Gastrocnemius medialis (tissue), 4 donors: Measurements from ENCODE around the gene RCBTB1. TPM values are rescaled to one million over a fixed set of nuclear protein-coding genes. Genes with fewer than 3 reads are reported as not detected.
A peak's percentile ranks its signal among the peaks of the same experiment; 100 is the strongest.
"Not testable (repeated sequence)": the region's sequence is repeated elsewhere in the genome, so short reads cannot be mapped to it uniquely, and the experiment has no call there.

Source experiments
- ATAC-seq, 2 donors: fragments of 150-250 bp; one replicate each; pipeline ENCODE4 v1.9.1; 2016
- DNase-seq, 2 donors: peaks; one replicate each; pipeline ENCODE4 v3.0.0-alpha.2; 2019
- H3K27ac ChIP-seq, 4 donors: fragments of 200-600 bp; sonication (generic); 1 replicate in 1 of 4; 2 replicates in 3 of 4; pipeline ENCODE4 v1.5.1; 2016 to 2018; ENCODE audit warnings: mild to moderate bottlenecking in 2 of 4, moderate library complexity in 1 of 4
- H3K27me3 ChIP-seq, 3 donors: fragments of 200-600 bp; sonication (generic) in 2 of 3; 1 replicate in 1 of 3; 2 replicates in 2 of 3; pipeline versions ENCODE4 v1.5.1 to v1.6.0; 2016 to 2019; ENCODE audit warnings: mild to moderate bottlenecking in 1 of 3, moderate library complexity in 1 of 3
- H3K36me3 ChIP-seq, 2 donors: fragments of 200-600 bp; sonication (generic) in 1 of 2; one replicate each; pipeline ENCODE4 v1.5.1; 2017 to 2018
- H3K4me1 ChIP-seq, 2 donors: fragments of 200-600 bp; sonication (generic) in 1 of 2; one replicate each; pipeline ENCODE4 v1.5.1; 2016 to 2017; ENCODE audit warnings: mild to moderate bottlenecking in 2 of 2
- H3K4me3 ChIP-seq, 4 donors: fragments of 200-600 bp; sonication (generic) in 3 of 4; 1 replicate in 1 of 4; 2 replicates in 3 of 4; pipeline ENCODE4 v1.5.1; 2016 to 2019; ENCODE audit warnings: mild to moderate bottlenecking in 2 of 4
- H3K9me3 ChIP-seq, 3 donors: fragments of 200-600 bp; sonication (generic) in 2 of 3; 1 replicate in 1 of 3; 2 replicates in 2 of 3; pipeline ENCODE4 v1.5.1; 2016 to 2019
- POLR2A ChIP-seq, 2 donors: fragments of 450-650 bp; IDR thresholded peaks; one replicate each; pipeline ENCODE4 v1.6.1; 2017; ENCODE audit warnings: antibody characterized with exemption in 2 of 2, mild to moderate bottlenecking in 2 of 2, moderate library complexity in 2 of 2
- in situ Hi-C, 4 donors: fragments of 200-750 bp; cut with MboI; loops; one replicate each; pipeline versions ENCODE4 v1.15.0 to v1.8.0; 2017; ENCODE audit warnings: low sequenced_read_pairs in 4 of 4
- intact Hi-C: fragments of 100-400 bp; cut with DNase I; formaldehyde crosslinking; loops from one replicate; pipeline ENCODE4 v1.15.1; 2023; ENCODE audit warnings: low total_unique reads
- total RNA-seq, 4 donors: library from RNA; depleted of rRNA; stranded (reverse); fragments of >200 nt; gene quantifications; one replicate each; pipeline versions ENCODE4 v1.1.0 to v1.2.3, GENCODE V29; 2016
- TF ChIP-seq, protein P1 (sequence below), 5 experiments: fragments of 450-650 bp in 3 of 5; fragments of 200-600 bp in 2 of 5; sonication (generic) in 2 of 5; IDR thresholded peaks in 4 of 5; conservative IDR thresholded peaks in 1 of 5; 1 replicate in 4 of 5; 2 replicates in 1 of 5; pipeline ENCODE4 v1.5.1; 2016 to 2019; ENCODE audit warnings: antibody characterized with exemption in 5 of 5, mild to moderate bottlenecking in 3 of 5, moderate library complexity in 3 of 5

RCBTB1 gene
- total RNA-seq, 4 donors from 2014 or later: 5.3 to 14.4 (median 5.7) TPM

GRCh38 chr13:49502954-49503353, 82.4 kb downstream of the RCBTB1 start:
- Histone ChIP-seq H3K27me3 (no peaks in the 10 kb centered on the region), H3K27ac (no peak overlapping the region)
- intact Hi-C loops: no loop called here

GRCh38 chr13:49499889-49500660, 85.3 kb downstream of the RCBTB1 start:
- Histone ChIP-seq H3K27ac (no peak overlapping the region), H3K36me3 (no peaks in the 10 kb centered on the region), H3K9me3 (no peaks in the 10 kb centered on the region), H3K4me1 (no peaks in the 10 kb centered on the region), H3K4me3 (no peak overlapping the region), H3K27me3 (no peaks in the 10 kb centered on the region)
- ATAC-seq: no peak
- intact Hi-C loops (loop anchor here (5.0 to 10.0 kb wide), 3 partner anchors 107 to 405 kb away; no protein-coding TSS in a partner anchor), in situ Hi-C loops (no loop called here)
- TF ChIP-seq POLR2A (IDR thresholded peaks at IDR 0.05): no peak
- TF ChIP-seq, protein P1, sequence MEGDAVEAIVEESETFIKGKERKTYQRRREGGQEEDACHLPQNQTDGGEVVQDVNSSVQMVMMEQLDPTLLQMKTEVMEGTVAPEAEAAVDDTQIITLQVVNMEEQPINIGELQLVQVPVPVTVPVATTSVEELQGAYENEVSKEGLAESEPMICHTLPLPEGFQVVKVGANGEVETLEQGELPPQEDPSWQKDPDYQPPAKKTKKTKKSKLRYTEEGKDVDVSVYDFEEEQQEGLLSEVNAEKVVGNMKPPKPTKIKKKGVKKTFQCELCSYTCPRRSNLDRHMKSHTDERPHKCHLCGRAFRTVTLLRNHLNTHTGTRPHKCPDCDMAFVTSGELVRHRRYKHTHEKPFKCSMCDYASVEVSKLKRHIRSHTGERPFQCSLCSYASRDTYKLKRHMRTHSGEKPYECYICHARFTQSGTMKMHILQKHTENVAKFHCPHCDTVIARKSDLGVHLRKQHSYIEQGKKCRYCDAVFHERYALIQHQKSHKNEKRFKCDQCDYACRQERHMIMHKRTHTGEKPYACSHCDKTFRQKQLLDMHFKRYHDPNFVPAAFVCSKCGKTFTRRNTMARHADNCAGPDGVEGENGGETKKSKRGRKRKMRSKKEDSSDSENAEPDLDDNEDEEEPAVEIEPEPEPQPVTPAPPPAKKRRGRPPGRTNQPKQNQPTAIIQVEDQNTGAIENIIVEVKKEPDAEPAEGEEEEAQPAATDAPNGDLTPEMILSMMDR (IDR thresholded peaks at IDR 0.05 in 4 of 5, conservative IDR thresholded peaks at IDR 0.05 in 1 of 5): no peak
- no peak for DNase-seq

More at GRCh38 chr13:49502954-49503353, 82.4 kb downstream of the RCBTB1 start:
- TF ChIP-seq POLR2A (IDR thresholded peaks at IDR 0.05): no peak
- TF ChIP-seq, protein P1 (IDR thresholded peaks at IDR 0.05 in 4 of 5, conservative IDR thresholded peaks at IDR 0.05 in 1 of 5): no peak
- DNase-seq (peak in 1 of 2 donors; percentile 31), ATAC-seq (peak in 1 of 2 donors; percentile 51)
- in situ Hi-C loops: no loop called here
- Histone ChIP-seq H3K36me3 (no peaks in the 10 kb centered on the region), H3K4me1 (no peaks in the 10 kb centered on the region), H3K4me3 (no peak overlapping the region), H3K9me3 (no peaks in the 10 kb centered on the region)

DNA sequence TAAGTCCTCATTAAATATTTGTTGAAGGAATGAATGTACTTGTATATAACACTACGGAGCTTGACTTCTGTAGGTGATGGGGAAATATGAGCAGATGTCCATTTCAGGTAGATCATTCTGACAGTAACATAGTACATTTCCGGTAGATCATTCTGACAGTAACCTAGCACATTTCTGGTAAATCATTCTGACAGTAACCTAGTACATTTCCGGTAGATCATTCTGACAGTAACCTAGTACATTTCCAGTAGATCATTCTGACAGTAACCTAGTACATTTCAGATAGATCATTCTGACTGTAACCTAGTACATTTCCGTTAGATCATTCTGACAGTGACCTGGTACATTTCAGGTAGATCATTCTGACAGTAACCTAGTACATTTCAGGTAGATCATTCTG, 87.2 kb downstream of the RCBTB1 start:
- TF ChIP-seq, protein P1 (IDR thresholded peaks at IDR 0.05 in 4 of 5, conservative IDR thresholded peaks at IDR 0.05 in 1 of 5): no peak
- no peak for TF ChIP-seq POLR2A (IDR thresholded peaks at IDR 0.05)
- H3K27ac ChIP-seq: peak overlapping the region in 1 of 4 donors; percentile 89
- ATAC-seq: no peak
- H3K27me3 ChIP-seq: no peaks in the 10 kb centered on the region
- in situ Hi-C loops: no loop called here
- intact Hi-C loops: loop anchor here (5.0 to 10.0 kb wide), 3 partner anchors 109 to 403 kb away; no protein-coding TSS in a partner anchor
- no peak for DNase-seq
- no peaks in the 10 kb centered on the region for H3K36me3 ChIP-seq
- no peaks in the 10 kb centered on the region for H3K4me1 ChIP-seq
- no peak overlapping the region for H3K4me3 ChIP-seq
- H3K9me3 ChIP-seq: no peaks in the 10 kb centered on the region

- Histone ChIP-seq H3K4me3 (no peak overlapping the region), H3K27me3 (no peaks in the 10 kb centered on the region)
Observed at GRCh38 chr13:49497272-49497671, 88.1 kb downstream of the RCBTB1 start.

GRCh38 chr13:49496837-49497236, 88.5 kb downstream of the RCBTB1 start:
- H3K9me3 ChIP-seq, H3K36me3 ChIP-seq, H3K27me3 ChIP-seq, in situ Hi-C loops, ATAC-seq, DNase-seq, H3K4me3 ChIP-seq, H3K4me1 ChIP-seq: not testable (repeated sequence)
- intact Hi-C loops: loop anchor here (2.0 to 10.0 kb wide), 4 partner anchors 88 to 402 kb away; partner anchors contain the start of gene RCBTB1
- H3K27ac ChIP-seq: peak overlapping the region; percentile 87 to 96 (median 88)

More at GRCh38 chr13:49497272-49497671, 88.1 kb downstream of the RCBTB1 start:
- DNase-seq (no peak), ATAC-seq (no peak)
- H3K36me3 ChIP-seq: no peaks in the 10 kb centered on the region
- H3K4me1 ChIP-seq: no peaks in the 10 kb centered on the region
- intact Hi-C loops (loop anchor here (2.0 to 10.0 kb wide), 4 partner anchors 88 to 402 kb away; partner anchors contain the start of gene RCBTB1), in situ Hi-C loops (no loop called here)
- peak overlapping the region in 3 of 4 donors; percentile 88 to 96 (median 89) for H3K27ac ChIP-seq
- H3K9me3 ChIP-seq: no peaks in the 10 kb centered on the region
- TF ChIP-seq, protein P1 (IDR thresholded peaks at IDR 0.05 in 4 of 5, conservative IDR thresholded peaks at IDR 0.05 in 1 of 5): no peak
